ENCODE measurements around the gene SCFD1.

SCFD1 gene

GRCh38 chr14:30608533-30609006 lies 13.5 kb upstream of the SCFD1 start:
- no peak for DNase-seq (ENCODE audit: extremely low spot score)
- no peak for TF ChIP-seq CTCF (IDR thresholded peaks at IDR 0.05; ENCODE audit: control extremely low read depth, extremely low read depth, low read depth, missing control alignments)
- ChIA-PET POLR2A (no interaction called here), CTCF (interaction anchor here (1.3 kb wide), 2 partner anchors 8 to 10 kb away, joined by 4 read pairs; no protein-coding TSS in a partner anchor)

- peak; percentile 17 for TF ChIP-seq CTCF (IDR thresholded peaks at IDR 0.05; ENCODE audit: control extremely low read depth, extremely low read depth, low read depth, missing control alignments)
- ChIA-PET POLR2A (interaction anchor here (0.6 to 0.7 kb wide), 2 partner anchors 12 to 44 kb away, joined by 3 read pairs; no protein-coding TSS in a partner anchor), CTCF (interaction anchor here (1.0 to 2.3 kb wide), 3 partner anchors 10 to 17 kb away, joined by 4 to 7 read pairs (median 4); partner anchors contain the start of gene SCFD1)
- DNase-seq (ENCODE audit: extremely low spot score) = peak; percentile 10
These were observed 11.3 kb upstream of the SCFD1 start for GRCh38 chr14:30610787-30611343.

GRCh38 chr14:30614155-30614554 lies 8.0 kb upstream of the SCFD1 start:
- ChIA-PET POLR2A (no interaction called here), CTCF (interaction anchor here (1.1 to 1.2 kb wide), 2 partner anchors 9 to 10 kb away, joined by 3 read pairs; no protein-coding TSS in a partner anchor)
- no peak for DNase-seq (ENCODE audit: extremely low spot score)
- TF ChIP-seq CTCF (IDR thresholded peaks at IDR 0.05; ENCODE audit: control extremely low read depth, extremely low read depth, low read depth, missing control alignments) = no peak

- TF ChIP-seq CTCF (IDR thresholded peaks at IDR 0.05; ENCODE audit: control extremely low read depth, extremely low read depth, low read depth, missing control alignments) = no peak
- ChIA-PET POLR2A (no interaction called here), CTCF (interaction anchor here (1.0 to 1.6 kb wide), 3 partner anchors 35 to 350 kb away, joined by 3 read pairs; no protein-coding TSS in a partner anchor)
- DNase-seq (ENCODE audit: extremely low spot score) = peak; percentile 42
These were observed 1.9 kb upstream of the SCFD1 start for GRCh38 chr14:30620178-30620577.

- no peak for TF ChIP-seq CTCF (IDR thresholded peaks at IDR 0.05; ENCODE audit: control extremely low read depth, extremely low read depth, low read depth, missing control alignments)
- CTCF ChIA-PET = interaction anchor here (1.0 to 1.7 kb wide), 3 partner anchors 18 to 405 kb away, joined by 3 to 4 read pairs (median 4); partner anchors contain the start of genes COCH and STRN3
- POLR2A ChIA-PET = no interaction called here
- DNase-seq (ENCODE audit: extremely low spot score) = no peak
These were observed 672 bp upstream of the SCFD1 start for GRCh38 chr14:30621354-30621939.

- POLR2A ChIA-PET = interaction anchor here (0.9 kb wide), 1 partner anchor 12 kb away, joined by 3 read pairs; no protein-coding TSS in a partner anchor
- no peak for DNase-seq (ENCODE audit: extremely low spot score)
These were observed 1.5 kb downstream of the SCFD1 start for GRCh38 chr14:30623412-30624131.

More at GRCh38 chr14:30623412-30624131, 1.5 kb downstream of the SCFD1 start:
- TF ChIP-seq CTCF (IDR thresholded peaks at IDR 0.05; ENCODE audit: control extremely low read depth, extremely low read depth, low read depth, missing control alignments) = no peak
- CTCF ChIA-PET = interaction anchor here (0.6 to 1.7 kb wide), 4 partner anchors 10 to 29 kb away, joined by 3 to 4 read pairs (median 3); no protein-coding TSS in a partner anchor
